ENCODE results near the gene TMEM163.

The TMEM163 gene

GRCh38 chr2:134690629-134691215 lies 28.1 kb downstream of the TMEM163 start:
- no peak for DNase-seq

- no peak for DNase-seq
These were observed 29.5 kb downstream of the TMEM163 start for GRCh38 chr2:134689315-134689714.

GRCh38 chr2:134685967-134686366 lies 32.8 kb downstream of the TMEM163 start:
- no peak for DNase-seq

DNA sequence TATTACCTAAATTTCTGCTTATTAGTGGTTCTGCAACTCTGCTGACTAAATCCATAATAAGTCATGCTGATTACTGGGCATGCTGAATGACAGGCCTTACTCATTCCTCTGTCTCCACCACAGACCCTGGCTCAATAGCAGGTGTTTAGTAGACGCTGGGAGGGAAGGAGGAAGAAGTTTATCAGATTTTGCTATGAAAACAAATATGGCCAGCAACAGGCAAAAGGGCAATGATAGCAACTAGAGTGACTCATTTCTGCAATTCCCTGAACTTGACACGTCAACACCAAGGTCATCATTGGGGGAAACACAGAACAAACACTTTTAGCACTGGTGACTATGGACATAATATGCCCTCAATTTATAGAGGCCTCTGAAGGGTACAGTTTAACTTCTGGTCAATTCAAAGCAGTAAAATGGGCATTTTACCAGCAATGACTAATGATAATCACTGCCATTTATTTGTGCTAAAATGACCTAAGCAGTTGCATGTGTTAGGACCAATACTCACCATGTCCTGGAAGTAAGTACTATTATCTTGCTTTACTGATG lies 35.2 kb downstream of the TMEM163 start:
- DNase-seq: no peak

GRCh38 chr2:134682726-134683125 lies 36.1 kb downstream of the TMEM163 start:
- DNase-seq: no peak

DNA sequence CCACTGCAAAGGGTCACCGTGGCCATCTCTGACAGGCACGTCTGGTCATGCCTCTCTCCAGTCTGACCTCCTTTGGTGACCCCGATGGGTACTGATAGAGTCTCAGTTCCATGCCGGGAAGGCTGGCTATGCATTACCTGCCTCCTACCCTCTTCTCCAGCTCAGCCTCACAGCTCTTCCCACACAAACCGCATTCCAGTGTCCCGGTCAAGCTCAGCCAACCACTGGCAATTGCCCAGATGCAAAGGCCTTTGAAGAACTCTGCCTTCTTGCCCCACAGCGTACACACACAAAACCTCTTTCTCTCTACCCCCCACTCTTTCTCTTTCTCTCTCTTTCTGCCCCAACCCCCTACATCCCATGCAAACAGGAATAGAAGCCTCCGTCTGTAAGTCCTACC lies 37.6 kb downstream of the TMEM163 start:
- no peak for DNase-seq

- DNase-seq: no peak
These were observed 39.1 kb downstream of the TMEM163 start for GRCh38 chr2:134679745-134680144.

GRCh38 chr2:134679294-134679693 lies 39.5 kb downstream of the TMEM163 start:
- no peak for DNase-seq

GRCh38 chr2:134677856-134678756 lies 40.7 kb downstream of the TMEM163 start:
- DNase-seq: no peak

DNA sequence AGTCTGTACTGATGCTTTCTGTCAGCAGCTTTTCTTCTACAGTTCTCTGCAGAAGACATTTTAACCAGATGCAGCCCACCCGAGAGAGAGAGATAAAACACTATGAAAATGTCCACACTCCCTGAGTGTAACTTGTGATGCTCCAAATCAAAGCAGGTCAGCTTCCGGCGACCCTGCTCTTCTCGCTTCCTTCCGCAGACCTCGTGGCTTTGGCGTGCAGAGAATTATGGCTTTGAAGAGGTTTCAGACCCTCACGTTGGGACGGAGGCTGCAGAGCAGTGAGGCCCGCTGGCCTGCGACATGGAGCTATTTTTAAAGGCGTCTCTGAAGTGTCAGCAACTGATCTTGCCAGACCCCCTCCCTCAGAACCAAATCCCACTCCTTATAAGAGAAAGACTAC lies 41.8 kb downstream of the TMEM163 start:
- no peak for DNase-seq

DNA sequence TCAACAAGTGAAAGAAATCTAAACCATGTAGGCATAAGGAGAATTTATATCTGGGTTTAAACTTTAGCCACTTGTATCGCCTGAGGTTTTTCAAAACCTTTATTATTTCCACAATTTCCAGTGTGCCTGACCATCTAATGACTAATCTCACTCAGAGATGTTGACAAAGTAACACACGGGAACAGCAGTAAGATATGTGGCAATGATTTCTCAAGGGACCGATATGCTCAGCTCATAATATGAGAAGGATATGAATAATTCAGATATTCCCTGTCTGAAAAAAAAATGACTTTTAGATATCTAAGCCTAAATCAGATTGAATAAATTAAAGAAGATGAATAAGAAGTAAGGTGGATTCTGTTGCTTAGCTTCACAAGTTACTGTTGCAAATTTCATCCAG lies 43.5 kb downstream of the TMEM163 start:
- no peak for DNase-seq

- DNase-seq: no peak
These were observed 44.1 kb downstream of the TMEM163 start for GRCh38 chr2:134674687-134675086.

DNA sequence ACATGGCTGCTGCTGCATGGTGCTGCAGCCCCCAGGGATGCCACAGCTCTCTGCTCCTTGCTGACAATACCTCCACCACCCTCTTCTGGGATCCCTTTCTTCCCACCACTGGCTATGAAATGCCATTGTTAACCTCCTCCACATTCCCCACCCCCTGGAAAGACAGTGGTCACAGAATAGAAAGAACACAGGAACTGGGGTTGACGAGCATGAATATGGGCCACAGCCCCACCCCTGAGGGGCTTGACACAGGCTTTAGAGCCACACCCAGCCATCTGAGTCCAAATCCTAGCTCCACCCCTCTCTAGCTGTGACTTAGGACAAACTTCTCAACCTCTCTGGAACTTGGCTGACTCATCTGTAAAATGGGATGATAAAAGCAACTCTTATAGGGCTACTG lies 47.3 kb downstream of the TMEM163 start:
- no peak for DNase-seq

DNA sequence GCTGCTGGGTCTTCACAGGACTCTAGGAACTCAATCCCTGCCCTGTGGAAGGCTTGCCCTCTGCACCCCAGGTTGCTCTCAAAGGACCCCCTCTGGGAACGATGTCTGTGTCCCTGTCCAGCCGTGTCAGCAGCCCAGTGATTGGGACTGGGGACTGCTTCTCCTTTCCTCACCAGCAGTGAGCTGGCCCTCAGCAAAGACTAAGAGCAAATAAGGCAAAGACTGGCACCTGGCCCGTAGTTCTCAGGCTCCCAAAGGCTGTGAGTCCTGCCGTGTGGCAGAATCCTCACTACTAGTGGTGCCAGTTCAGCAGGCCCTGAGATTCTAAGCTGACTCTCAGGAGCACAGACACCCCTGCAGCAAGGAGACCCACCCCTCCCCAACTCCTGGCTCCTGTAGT lies 47.8 kb downstream of the TMEM163 start:
- DNase-seq: no peak

GRCh38 chr2:134669731-134670669 lies 48.8 kb downstream of the TMEM163 start:
- DNase-seq: no peak

DNA sequence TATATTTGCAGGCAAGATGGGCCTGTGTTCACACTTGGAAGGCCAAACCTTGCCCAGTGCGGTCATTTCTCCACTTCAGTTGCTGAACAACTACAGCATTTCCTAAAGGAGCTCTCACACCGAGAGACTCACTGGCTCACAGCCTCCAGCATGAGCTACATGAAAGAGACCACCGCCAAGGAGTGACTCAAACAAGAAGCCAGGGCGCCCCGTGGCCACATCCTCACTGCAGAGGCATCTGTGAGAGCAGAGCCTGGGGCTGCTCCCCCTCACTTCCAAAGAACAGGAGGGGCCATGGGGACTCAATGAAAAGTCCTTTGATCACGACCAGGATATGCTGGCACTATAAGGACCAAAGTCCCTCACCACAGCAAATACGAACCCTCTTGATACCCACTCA lies 50.0 kb downstream of the TMEM163 start:
- DNase-seq: no peak

GRCh38 chr2:134667541-134667940 lies 51.3 kb downstream of the TMEM163 start:
- DNase-seq: no peak

- DNase-seq: no peak
These were observed 51.7 kb downstream of the TMEM163 start for GRCh38 chr2:134667081-134667480.

GRCh38 chr2:134665727-134666506 lies 52.9 kb downstream of the TMEM163 start:
- no peak for DNase-seq

GRCh38 chr2:134663451-134664450 lies 55.0 kb downstream of the TMEM163 start:
- DNase-seq: no peak

DNA sequence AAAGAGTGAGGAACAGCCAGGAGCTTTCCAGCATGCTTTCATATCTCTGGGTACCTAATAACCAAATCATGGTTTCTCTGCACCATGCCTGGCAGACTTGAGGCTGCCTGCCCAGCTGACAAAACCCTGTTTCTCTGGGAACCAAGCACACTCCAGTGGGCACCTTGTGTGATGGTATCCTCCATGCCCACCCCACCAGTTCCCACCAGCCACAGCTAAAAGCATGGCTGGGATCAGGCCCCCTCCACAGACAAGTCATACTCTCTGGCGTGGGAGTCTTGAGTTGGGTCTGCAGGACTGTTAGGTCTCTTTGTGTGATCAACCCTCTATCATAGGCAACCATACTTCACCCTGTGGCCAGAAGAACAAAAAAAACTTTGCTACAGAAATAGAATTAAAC lies 56.0 kb downstream of the TMEM163 start:
- DNase-seq: no peak

Measured in activated CD4-positive, CD25-positive, alpha-beta regulatory T cell treated with anti-CD3 and anti-CD28 coated beads, Interleukin-2, amount 50 U/mL, for 72 hours (primary cell).